Effector memory CD8-positive, alpha-beta T cell (primary cell): Measurements from ENCODE around the gene NT5E.

Source experiments
- ATAC-seq: fragments of 150-1000 bp; cut with Tn5 transposase; replicated peaks from 2 replicates; pipeline ENCODE4 v1.10.0; 2021; ENCODE audit warnings: mild to moderate bottlenecking, moderate library complexity
- DNase-seq, 3 experiments: peaks; one replicate each; pipeline ENCODE4 v3.0.0; 2021
- H3K27ac Mint-ChIP-seq, 2 donors: one replicate each; pipeline ENCODE4 v1.8.0; 2022; ENCODE audit warnings: mild to moderate bottlenecking in 2 of 2, mixed read lengths in 2 of 2, moderate library complexity in 2 of 2
- H3K27me3 Mint-ChIP-seq, 2 donors: one replicate each; pipeline ENCODE4 v1.8.0; 2022; ENCODE audit warnings: mixed read lengths in 2 of 2
- H3K36me3 Mint-ChIP-seq: one replicate; pipeline ENCODE4 v1.8.0; 2022; ENCODE audit warnings: mild to moderate bottlenecking, moderate library complexity, mixed read lengths; ENCODE audit not compliant: insufficient read depth
- H3K4me1 Mint-ChIP-seq, 2 donors: one replicate each; pipeline ENCODE4 v1.8.0; 2022; ENCODE audit warnings: low read depth in 2 of 2, mixed read lengths in 2 of 2
- H3K4me3 Mint-ChIP-seq, 2 donors: one replicate each; pipeline ENCODE4 v1.8.0; 2022; ENCODE audit warnings: mild to moderate bottlenecking in 2 of 2, mixed read lengths in 2 of 2, moderate library complexity in 2 of 2
- H3K9me3 Mint-ChIP-seq, 2 donors: one replicate each; pipeline ENCODE4 v1.8.0; 2022; ENCODE audit warnings: mixed read lengths in 2 of 2

Gene NT5E

DNA sequence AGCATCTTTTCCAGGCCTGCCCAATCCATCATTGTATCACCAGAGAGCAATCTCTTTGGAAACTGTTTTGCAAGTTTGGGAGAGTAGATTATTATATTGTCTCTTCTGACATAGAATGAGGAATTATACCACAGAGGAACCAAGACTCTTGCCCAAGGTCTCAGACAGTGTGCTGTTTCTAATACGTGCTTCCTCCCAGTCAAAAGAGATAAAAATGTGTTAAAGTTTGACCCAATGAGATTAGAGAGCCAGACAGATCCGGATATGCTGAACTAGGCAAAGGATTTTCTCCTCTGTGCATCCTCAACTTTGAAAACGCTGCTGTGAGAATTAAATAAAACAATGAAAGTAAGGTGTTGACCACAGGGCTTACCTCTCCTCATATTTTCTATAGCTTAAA, 18.6 kb upstream of the NT5E start:
- no peaks in the 10 kb centered on the region for H3K9me3 Mint-ChIP-seq
- peaks cover 0 to 8% of the 10 kb centered on the region in 2 donors for H3K27me3 Mint-ChIP-seq
- H3K4me3 Mint-ChIP-seq: no peak overlapping the region
- ATAC-seq (no peak), DNase-seq (no peak)
- no peak overlapping the region for H3K27ac Mint-ChIP-seq
- H3K36me3 Mint-ChIP-seq: no peaks in the 10 kb centered on the region
- H3K4me1 Mint-ChIP-seq: no peaks in the 10 kb centered on the region

DNA sequence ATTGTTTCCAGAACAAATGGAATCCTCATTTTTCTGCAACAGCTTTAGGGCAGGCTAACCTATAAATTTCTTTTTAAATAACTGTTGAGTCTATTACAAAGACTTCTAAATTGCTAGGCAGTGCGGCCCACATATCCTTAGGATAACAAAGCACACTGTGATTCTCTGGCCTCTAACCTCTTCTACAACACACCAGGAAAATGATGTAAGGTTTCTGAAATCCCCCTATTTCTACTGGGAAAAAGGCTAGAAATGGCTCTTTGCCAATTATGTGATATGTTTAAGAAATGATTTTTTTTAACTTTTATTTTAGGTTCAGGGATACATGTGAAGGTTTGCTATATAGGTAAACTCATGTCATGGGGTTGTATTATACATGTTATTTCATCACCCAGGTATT, 17.3 kb upstream of the NT5E start:
- Mint-ChIP-seq H3K36me3 (no peaks in the 10 kb centered on the region), H3K27ac (no peak overlapping the region), H3K4me3 (no peak overlapping the region), H3K4me1 (no peaks in the 10 kb centered on the region), H3K27me3 (peaks cover 0 to 6% of the 10 kb centered on the region in 2 donors), H3K9me3 (no peaks in the 10 kb centered on the region)
- DNase-seq (no peak), ATAC-seq (no peak)

GRCh38 chr6:85435851-85436250, 14.0 kb upstream of the NT5E start:
- Mint-ChIP-seq H3K27me3 (peaks cover 0 to 9% of the 10 kb centered on the region in 2 donors), H3K4me3 (no peak overlapping the region), H3K36me3 (no peaks in the 10 kb centered on the region), H3K4me1 (no peaks in the 10 kb centered on the region), H3K9me3 (no peaks in the 10 kb centered on the region), H3K27ac (no peak overlapping the region)
- DNase-seq: no peak
- no peak for ATAC-seq

DNA sequence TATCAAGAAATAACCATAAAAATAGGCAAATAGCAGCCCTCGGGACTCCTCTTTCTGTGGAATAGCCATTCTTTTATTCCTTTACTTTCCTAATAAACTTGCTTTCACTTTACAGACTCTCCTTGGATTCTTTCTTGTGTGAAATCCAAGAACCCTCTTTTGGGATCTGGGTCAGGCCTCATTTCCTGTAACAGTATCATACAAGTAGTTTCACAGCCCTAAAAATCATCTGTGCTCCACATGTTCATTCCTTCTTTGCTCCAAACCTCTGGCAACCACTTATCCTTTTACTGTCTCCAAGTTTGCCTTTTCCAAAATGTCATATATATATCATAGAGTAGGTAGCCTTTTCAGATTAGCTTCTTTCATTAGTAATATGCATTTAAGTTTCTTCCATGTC, 13.5 kb upstream of the NT5E start:
- no peak overlapping the region for H3K27ac Mint-ChIP-seq
- H3K9me3 Mint-ChIP-seq: peaks cover 0 to under 1% of the 10 kb centered on the region in 2 donors
- no peaks in the 10 kb centered on the region for H3K36me3 Mint-ChIP-seq
- no peaks in the 10 kb centered on the region for H3K4me1 Mint-ChIP-seq
- DNase-seq: no peak
- no peak for ATAC-seq
- no peak overlapping the region for H3K4me3 Mint-ChIP-seq
- H3K27me3 Mint-ChIP-seq: peaks cover 0 to 9% of the 10 kb centered on the region in 2 donors

- H3K27ac Mint-ChIP-seq: no peak overlapping the region
- ATAC-seq (no peak), DNase-seq (no peak)
- no peaks in the 10 kb centered on the region for H3K36me3 Mint-ChIP-seq
- peaks cover 0 to 2% of the 10 kb centered on the region in 2 donors for H3K9me3 Mint-ChIP-seq
- H3K4me3 Mint-ChIP-seq: no peak overlapping the region
- no peaks in the 10 kb centered on the region for H3K4me1 Mint-ChIP-seq
- peaks cover 0 to 9% of the 10 kb centered on the region in 2 donors for H3K27me3 Mint-ChIP-seq
These were observed 12.9 kb upstream of the NT5E start for GRCh38 chr6:85436939-85437495.

- Mint-ChIP-seq H3K36me3 (no peaks in the 10 kb centered on the region), H3K27me3 (peaks cover 4 to 22% of the 10 kb centered on the region in 2 donors), H3K4me3 (no peak overlapping the region), H3K4me1 (no peaks in the 10 kb centered on the region), H3K27ac (no peak overlapping the region), H3K9me3 (peaks cover 0 to 2% of the 10 kb centered on the region in 2 donors)
- no peak for ATAC-seq
- DNase-seq: no peak
These were observed 6.3 kb upstream of the NT5E start for GRCh38 chr6:85443349-85444117.

- peak in 1 of 3 experiments; percentile 24 for DNase-seq
- ATAC-seq: peak; percentile 59
- Mint-ChIP-seq H3K27me3 (peaks cover 27 to 56% of the 10 kb centered on the region in 2 donors), H3K36me3 (peaks cover 5% of the 10 kb centered on the region), H3K4me1 (peaks cover 38 to 48% of the 10 kb centered on the region in 2 donors), H3K9me3 (no peaks in the 10 kb centered on the region), H3K27ac (peak overlapping the region in 1 of 2 donors; percentile 82), H3K4me3 (peak overlapping the region; percentile 86)
These were observed 480 bp upstream of the NT5E start for GRCh38 chr6:85449388-85449817.

GRCh38 chr6:85451565-85452306, 1.9 kb downstream of the NT5E start:
- no peaks in the 10 kb centered on the region for H3K9me3 Mint-ChIP-seq
- peaks cover 38 to 54% of the 10 kb centered on the region in 2 donors for H3K4me1 Mint-ChIP-seq
- no peak for DNase-seq
- peak overlapping the region; percentile 42 to 74 for H3K27ac Mint-ChIP-seq
- peaks cover 27 to 61% of the 10 kb centered on the region in 2 donors for H3K27me3 Mint-ChIP-seq
- H3K36me3 Mint-ChIP-seq: peaks cover 5% of the 10 kb centered on the region
- H3K4me3 Mint-ChIP-seq: peak overlapping the region; percentile 86
- ATAC-seq: no peak

DNA sequence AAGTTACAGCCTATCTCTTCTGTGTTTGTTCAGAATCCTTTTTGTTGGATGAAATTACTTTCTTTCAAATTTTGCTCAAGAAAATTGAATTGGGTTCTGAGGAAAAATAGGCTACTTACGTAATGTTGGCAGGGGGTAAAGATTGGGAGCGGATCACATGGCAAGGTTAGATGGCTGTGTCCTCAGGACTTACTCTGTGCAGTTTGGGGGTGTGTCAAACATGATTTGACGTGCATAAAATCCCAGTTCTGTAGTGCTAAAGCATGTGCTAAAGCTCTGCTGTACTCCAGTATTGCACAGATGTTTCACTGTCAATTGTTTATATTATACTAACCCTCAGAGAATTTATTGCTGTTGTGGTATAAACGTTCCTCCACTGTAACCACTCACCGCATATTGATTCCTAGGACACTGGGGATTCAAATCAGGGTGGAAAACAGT, 2.6 kb downstream of the NT5E start:
- DNase-seq (no peak), ATAC-seq (no peak)
- H3K27ac Mint-ChIP-seq: peak overlapping the region in 1 of 2 donors; percentile 42
- no peaks in the 10 kb centered on the region for H3K9me3 Mint-ChIP-seq
- H3K36me3 Mint-ChIP-seq: peaks cover 5% of the 10 kb centered on the region
- H3K4me3 Mint-ChIP-seq: peak overlapping the region; percentile 56 to 86
- H3K4me1 Mint-ChIP-seq: peaks cover 41 to 57% of the 10 kb centered on the region in 2 donors
- H3K27me3 Mint-ChIP-seq: peaks cover 27 to 58% of the 10 kb centered on the region in 2 donors

- no peaks in the 10 kb centered on the region for H3K9me3 Mint-ChIP-seq
- ATAC-seq (no peak), DNase-seq (no peak)
- H3K27me3 Mint-ChIP-seq: peaks cover 24 to 52% of the 10 kb centered on the region in 2 donors
- H3K27ac Mint-ChIP-seq: peak overlapping the region in 1 of 2 donors; percentile 42
- H3K36me3 Mint-ChIP-seq: peaks cover 5% of the 10 kb centered on the region
- H3K4me1 Mint-ChIP-seq: peaks cover 44 to 62% of the 10 kb centered on the region in 2 donors
- peak overlapping the region; percentile 49 to 50 for H3K4me3 Mint-ChIP-seq
These were observed 3.2 kb downstream of the NT5E start for GRCh38 chr6:85453052-85453451.

DNA sequence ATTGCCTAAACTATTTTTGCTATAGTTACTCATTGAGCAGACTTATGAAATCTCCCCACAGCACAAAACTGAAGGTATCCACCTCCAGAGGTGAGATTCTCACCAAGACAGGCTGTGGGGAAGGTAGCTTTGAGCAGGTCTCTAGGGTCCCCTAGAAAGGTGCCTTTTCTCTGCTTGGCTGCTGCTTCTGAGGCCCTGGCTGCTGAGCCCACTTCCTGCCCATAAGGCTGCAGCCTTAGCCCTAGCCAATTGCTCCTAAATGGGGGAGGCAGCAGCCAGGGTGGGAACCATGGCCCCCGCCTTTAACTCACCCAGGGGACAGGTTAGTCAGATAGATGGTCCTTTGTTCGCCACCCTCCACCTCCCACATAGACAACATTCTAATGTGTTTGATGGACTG, 3.6 kb downstream of the NT5E start:
- no peak for DNase-seq
- Mint-ChIP-seq H3K4me1 (peaks cover 48 to 66% of the 10 kb centered on the region in 2 donors), H3K36me3 (peaks cover 5% of the 10 kb centered on the region), H3K4me3 (peak overlapping the region; percentile 49 to 50), H3K9me3 (no peaks in the 10 kb centered on the region), H3K27me3 (peaks cover 23 to 48% of the 10 kb centered on the region in 2 donors), H3K27ac (peak overlapping the region in 1 of 2 donors; percentile 42)
- no peak for ATAC-seq

DNA sequence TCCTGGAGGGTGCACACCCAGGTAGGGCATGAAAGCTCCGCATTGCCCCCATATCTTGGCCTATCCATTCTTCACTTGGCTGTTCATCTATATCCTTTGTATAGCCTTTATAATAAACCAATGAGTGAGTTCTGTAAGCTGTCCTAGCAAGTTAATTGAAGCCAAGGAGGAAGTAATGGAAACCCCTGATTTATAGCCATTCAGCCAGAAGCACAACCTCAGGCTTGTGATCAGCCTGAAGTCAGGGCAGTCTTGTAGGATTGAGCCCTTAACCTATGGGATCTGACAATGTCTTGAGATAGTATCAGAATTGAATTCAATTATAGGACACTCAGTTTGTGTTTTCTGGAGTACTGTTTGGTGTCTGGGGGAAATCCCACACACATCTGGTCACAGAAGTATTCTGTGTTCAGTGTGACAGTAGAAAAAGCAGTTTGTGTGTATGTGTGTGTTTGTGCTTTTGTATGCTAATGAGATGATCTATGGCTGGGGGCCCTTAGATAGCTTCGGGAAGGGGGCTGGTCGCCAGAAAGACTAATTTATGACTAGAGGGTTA, 5.7 kb downstream of the NT5E start:
- Mint-ChIP-seq H3K9me3 (no peaks in the 10 kb centered on the region), H3K27me3 (peaks cover 12 to 32% of the 10 kb centered on the region in 2 donors), H3K4me1 (peaks cover 46 to 58% of the 10 kb centered on the region in 2 donors), H3K4me3 (no peak overlapping the region), H3K36me3 (peaks cover 5% of the 10 kb centered on the region), H3K27ac (no peak overlapping the region)
- DNase-seq (no peak), ATAC-seq (no peak)

DNA sequence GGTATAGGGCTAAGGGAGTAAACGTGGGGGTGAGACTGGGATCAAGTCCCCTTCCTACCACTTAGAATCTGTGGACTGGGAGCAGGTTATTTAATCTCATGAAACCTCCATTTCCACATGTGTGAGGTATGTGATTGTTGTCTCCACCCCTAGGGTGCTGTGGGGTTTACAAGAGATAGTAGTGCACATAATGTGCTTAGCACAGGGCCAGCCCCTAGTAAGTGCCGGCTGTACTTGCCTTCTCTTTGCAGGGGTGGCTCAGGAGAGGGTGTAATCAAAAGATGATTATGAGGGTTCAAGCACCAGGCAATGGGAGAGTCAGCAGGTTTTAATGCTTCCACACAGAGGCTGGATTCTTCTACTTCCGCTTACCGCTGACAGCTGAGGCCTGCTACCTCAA, 6.9 kb downstream of the NT5E start:
- H3K9me3 Mint-ChIP-seq: no peaks in the 10 kb centered on the region
- DNase-seq (no peak), ATAC-seq (no peak)
- peaks cover 0 to 20% of the 10 kb centered on the region in 2 donors for H3K27me3 Mint-ChIP-seq
- H3K27ac Mint-ChIP-seq: no peak overlapping the region
- H3K4me1 Mint-ChIP-seq: peaks cover 50 to 61% of the 10 kb centered on the region in 2 donors
- peaks cover 12% of the 10 kb centered on the region for H3K36me3 Mint-ChIP-seq
- H3K4me3 Mint-ChIP-seq: no peak overlapping the region
